ENCODE measurements around the gene KLHL28.

KLHL28 gene

DNA sequence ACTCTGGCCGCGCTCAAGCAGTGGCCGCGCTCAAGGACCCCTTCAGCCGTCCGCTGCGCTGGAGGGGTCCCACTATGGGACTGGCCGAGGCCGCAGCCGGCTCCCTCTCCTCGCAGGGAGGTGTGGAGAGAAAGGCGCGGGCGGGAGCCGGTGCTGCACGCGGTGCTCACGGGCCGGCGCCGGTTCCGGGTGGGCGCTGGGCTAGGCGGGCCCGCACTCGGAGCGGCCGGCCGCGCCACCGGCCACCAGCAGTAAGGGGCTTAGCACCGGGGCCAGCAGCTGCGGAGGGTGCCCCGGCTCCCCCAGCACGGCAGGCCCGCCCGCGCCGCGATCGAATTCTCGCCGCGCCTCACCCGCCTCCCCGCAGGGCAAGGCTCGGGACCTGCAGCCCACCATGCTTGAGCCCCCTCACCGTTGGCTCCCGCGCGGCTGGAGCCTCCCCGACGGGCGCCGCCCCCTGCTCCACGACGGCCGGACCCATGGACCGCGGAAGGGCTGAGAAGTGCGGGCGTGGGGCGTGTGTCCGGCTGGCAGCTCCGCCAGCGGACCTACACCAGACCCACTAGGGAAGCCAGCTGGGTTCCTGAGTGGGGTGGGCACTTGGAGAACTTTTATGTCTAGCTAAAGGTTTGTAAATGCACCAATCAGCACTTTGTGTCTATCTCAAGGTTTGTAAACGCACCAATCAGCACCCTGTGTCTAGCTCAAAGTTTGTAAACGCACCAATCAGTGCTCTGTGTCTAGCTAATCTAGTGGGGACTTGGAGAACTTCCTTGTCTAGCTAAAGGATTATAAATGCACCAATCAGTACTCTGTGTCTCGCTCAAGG, 49.5 kb downstream of the KLHL28 start:
- TF ChIP-seq, protein P1, sequence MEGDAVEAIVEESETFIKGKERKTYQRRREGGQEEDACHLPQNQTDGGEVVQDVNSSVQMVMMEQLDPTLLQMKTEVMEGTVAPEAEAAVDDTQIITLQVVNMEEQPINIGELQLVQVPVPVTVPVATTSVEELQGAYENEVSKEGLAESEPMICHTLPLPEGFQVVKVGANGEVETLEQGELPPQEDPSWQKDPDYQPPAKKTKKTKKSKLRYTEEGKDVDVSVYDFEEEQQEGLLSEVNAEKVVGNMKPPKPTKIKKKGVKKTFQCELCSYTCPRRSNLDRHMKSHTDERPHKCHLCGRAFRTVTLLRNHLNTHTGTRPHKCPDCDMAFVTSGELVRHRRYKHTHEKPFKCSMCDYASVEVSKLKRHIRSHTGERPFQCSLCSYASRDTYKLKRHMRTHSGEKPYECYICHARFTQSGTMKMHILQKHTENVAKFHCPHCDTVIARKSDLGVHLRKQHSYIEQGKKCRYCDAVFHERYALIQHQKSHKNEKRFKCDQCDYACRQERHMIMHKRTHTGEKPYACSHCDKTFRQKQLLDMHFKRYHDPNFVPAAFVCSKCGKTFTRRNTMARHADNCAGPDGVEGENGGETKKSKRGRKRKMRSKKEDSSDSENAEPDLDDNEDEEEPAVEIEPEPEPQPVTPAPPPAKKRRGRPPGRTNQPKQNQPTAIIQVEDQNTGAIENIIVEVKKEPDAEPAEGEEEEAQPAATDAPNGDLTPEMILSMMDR (IDR thresholded peaks at IDR 0.05; ENCODE audit: low read depth, low read length), result no peak
- Histone ChIP-seq H3K36me3 (no peaks in the 10 kb centered on the region), H3K27ac (no peak overlapping the region), H3K9me3 (ENCODE audit: severe bottlenecking) (no peaks in the 10 kb centered on the region), H3K4me3 (ENCODE audit: low read depth, low read length) (no peak overlapping the region), H3K27me3 (ENCODE audit: insufficient read depth, low read depth, severe bottlenecking) (no peaks in the 10 kb centered on the region)
- no peak for DNase-seq

DNA sequence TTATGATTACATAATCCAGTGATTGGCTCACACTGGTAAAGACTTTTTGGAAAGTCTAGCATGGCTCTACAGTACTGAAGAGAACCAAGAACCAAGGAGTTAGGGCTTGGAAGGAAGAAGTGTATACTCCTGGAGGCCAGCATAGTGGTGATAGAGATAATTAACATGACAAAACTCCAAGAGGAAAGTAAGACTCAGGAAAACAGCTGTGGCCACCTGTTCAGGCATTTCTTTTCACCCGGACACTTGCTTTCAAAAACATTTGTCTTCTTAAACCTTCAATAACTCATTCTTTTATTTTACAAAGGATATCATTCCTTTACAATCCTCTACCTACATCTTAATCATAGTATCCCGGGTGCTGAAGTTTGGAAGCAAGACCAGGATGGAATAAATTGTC, 50.9 kb downstream of the KLHL28 start:
- Histone ChIP-seq H3K9me3 (ENCODE audit: severe bottlenecking) (no peaks in the 10 kb centered on the region), H3K4me3 (ENCODE audit: low read depth, low read length) (no peak overlapping the region), H3K36me3 (no peaks in the 10 kb centered on the region), H3K27ac (no peak overlapping the region), H3K27me3 (ENCODE audit: insufficient read depth, low read depth, severe bottlenecking) (no peaks in the 10 kb centered on the region)
- TF ChIP-seq, protein P1 (IDR thresholded peaks at IDR 0.05; ENCODE audit: low read depth, low read length), result no peak
- DNase-seq, result no peak

DNA sequence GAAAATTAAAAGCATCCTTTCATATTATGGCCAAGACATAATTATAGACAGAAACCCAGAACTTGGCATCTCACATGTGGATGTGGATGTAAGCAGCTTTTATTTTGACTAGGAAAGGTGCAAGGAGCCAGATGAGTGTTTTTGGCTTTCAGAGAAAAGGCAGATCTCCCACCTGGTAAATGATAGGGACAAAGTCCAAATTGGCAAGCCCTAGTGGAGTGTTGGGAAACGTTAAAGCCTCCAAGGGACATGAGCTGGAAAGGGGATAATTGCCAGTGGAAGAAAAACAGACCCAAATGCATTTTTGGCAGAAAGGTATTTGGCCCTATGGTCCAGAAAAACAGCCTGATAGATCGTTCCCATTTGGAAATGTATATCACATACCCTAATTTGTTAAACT, 60.1 kb downstream of the KLHL28 start:
- Histone ChIP-seq H3K27ac (no peak overlapping the region), H3K27me3 (ENCODE audit: insufficient read depth, low read depth, severe bottlenecking) (no peaks in the 10 kb centered on the region), H3K36me3 (no peaks in the 10 kb centered on the region; the same call in 1 of the 2 replicates), H3K9me3 (ENCODE audit: severe bottlenecking) (peaks cover under 1% of the 10 kb centered on the region), H3K4me3 (ENCODE audit: low read depth, low read length) (no peak overlapping the region)
- DNase-seq, result no peak
- TF ChIP-seq, protein P1 (IDR thresholded peaks at IDR 0.05; ENCODE audit: low read depth, low read length), result no peak

DNA sequence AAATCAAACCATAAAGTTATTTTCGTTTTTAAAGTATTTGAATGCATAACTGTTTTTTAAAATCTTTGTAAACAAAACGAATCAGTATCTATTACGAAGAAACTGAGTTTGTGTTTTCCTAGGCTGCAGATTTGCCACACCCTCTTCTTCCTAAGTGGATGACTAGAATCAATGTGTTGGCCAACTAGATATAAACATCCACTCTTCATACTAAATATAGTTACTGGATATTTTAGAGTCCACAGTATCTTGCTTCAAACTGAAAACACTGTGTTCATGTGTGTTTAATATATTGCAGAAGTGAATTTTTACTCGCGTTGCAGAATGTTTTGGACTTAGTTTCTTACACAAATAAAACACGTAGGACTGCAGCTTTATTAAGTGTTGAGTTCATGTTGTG, 63.2 kb downstream of the KLHL28 start:
- DNase-seq, result no peak
- TF ChIP-seq, protein P1 (IDR thresholded peaks at IDR 0.05; ENCODE audit: low read depth, low read length), result no peak
- no peaks in the 10 kb centered on the region; the same call in 1 of the 2 replicates for H3K36me3 ChIP-seq
- H3K9me3 ChIP-seq (ENCODE audit: severe bottlenecking), result peaks cover 6% of the 10 kb centered on the region
- H3K27ac ChIP-seq, result no peak overlapping the region
- H3K4me3 ChIP-seq (ENCODE audit: low read depth, low read length), result no peak overlapping the region
- no peaks in the 10 kb centered on the region for H3K27me3 ChIP-seq (ENCODE audit: insufficient read depth, low read depth, severe bottlenecking)

DNA sequence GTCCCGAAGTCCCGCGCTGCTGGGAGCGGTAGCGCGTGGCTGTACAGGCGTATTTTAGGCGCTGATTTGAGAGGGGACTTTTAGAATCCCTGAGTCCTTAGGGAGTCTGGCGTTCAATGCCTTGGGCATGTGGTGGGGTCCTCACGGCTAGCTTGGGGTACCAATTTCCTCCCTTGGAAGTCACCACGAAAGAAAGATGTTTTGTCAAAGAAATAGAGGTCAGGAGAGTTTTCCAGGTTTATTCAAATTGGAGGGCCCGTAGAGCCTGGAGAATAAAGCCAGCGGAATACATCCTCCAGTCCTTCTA, 63.9 kb downstream of the KLHL28 start:
- peak overlapping the region; percentile 84 for H3K27ac ChIP-seq
- TF ChIP-seq, protein P1 (IDR thresholded peaks at IDR 0.05; ENCODE audit: low read depth, low read length), result no peak
- H3K36me3 ChIP-seq, result no peaks in the 10 kb centered on the region; the same call in 1 of the 2 replicates
- no peak for DNase-seq
- no peaks in the 10 kb centered on the region for H3K27me3 ChIP-seq (ENCODE audit: insufficient read depth, low read depth, severe bottlenecking)
- peaks cover 6% of the 10 kb centered on the region for H3K9me3 ChIP-seq (ENCODE audit: severe bottlenecking)
- H3K4me3 ChIP-seq (ENCODE audit: low read depth, low read length), result peak overlapping the region; percentile 54
